Measurements from ENCODE around the gene SETD2. TPM values are rescaled to one million over a fixed set of nuclear protein-coding genes. Genes with fewer than 3 reads are reported as not detected.

The SETD2 gene
- polyA plus RNA-seq, 1 of the 3 experiments (the other 2 are of a cell fraction) = 12.1 TPM

GRCh38 chr3:46994801-46995731 lies 168.8 kb downstream of the SETD2 start:
- Histone ChIP-seq H3K9me2 (no peaks in the 10 kb centered on the region), H3K4me3 (ENCODE audit: low read depth in 2 of 2, low read length in 1 of 2) (no peak overlapping the region), H3K36me3 (replicated peaks in 1 of 2; ENCODE audit: control insufficient read depth in 1 of 2, insufficient read depth in 2 of 2, low read length in 1 of 2) (no peaks in the 10 kb centered on the region), H3K9ac (no peak overlapping the region), H3K4me2 (no peak overlapping the region), H3K79me2 (ENCODE audit: insufficient read depth) (no peaks in the 10 kb centered on the region), H3K9me3 (no peaks in the 10 kb centered on the region), H2AFZ (ENCODE audit: low read depth) (no peak overlapping the region), H3K4me1 (ENCODE audit: control insufficient read depth in 1 of 2, insufficient read depth in 2 of 2, low read depth in 1 of 2, low read length in 1 of 2) (peaks cover 0 to 2% of the 10 kb centered on the region in 2 experiments; a peak in 1 of 4 replicates), H3K27me3 (ENCODE audit: insufficient read depth) (no peaks in the 10 kb centered on the region), H3K27ac (ENCODE audit: low read depth in 2 of 2, low read length in 1 of 2) (no peak overlapping the region), H4K20me1 (ENCODE audit: insufficient read depth) (no peaks in the 10 kb centered on the region), H3F3A (replicated peaks; ENCODE audit: insufficient read depth) (no peaks in the 10 kb centered on the region)
- no peak for TF ChIP-seq ZBTB33 (IDR thresholded peaks at IDR 0.05; ENCODE audit: borderline replicate concordance, low read depth)
- no peak for TF ChIP-seq MEF2A (IDR thresholded peaks at IDR 0.05; ENCODE audit: borderline replicate concordance, low read depth)
- TF ChIP-seq USF1 (IDR thresholded peaks at IDR 0.05; ENCODE audit: borderline replicate concordance, low read depth) = no peak
- no peak for TF ChIP-seq SMC3 (IDR thresholded peaks at IDR 0.05; ENCODE audit: low read depth, low read length)
- TF ChIP-seq PBX3 (IDR thresholded peaks at IDR 0.05) = no peak
- no peak for TF ChIP-seq RXRA (IDR thresholded peaks at IDR 0.05; ENCODE audit: borderline replicate concordance, low read depth)
- TF ChIP-seq FOSL2 (IDR thresholded peaks at IDR 0.05; ENCODE audit: borderline replicate concordance, low read depth) = no peak
- TF ChIP-seq JUND (IDR thresholded peaks at IDR 0.05) = no peak
- TF ChIP-seq NFIC (IDR thresholded peaks at IDR 0.05; ENCODE audit: borderline replicate concordance) = no peak
- CTCF ChIA-PET = interaction anchor here (0.7 to 4.8 kb wide), 5 partner anchors 10 to 149 kb away, joined by 3 to 44 read pairs (median 7); no protein-coding TSS in a partner anchor
- peak; percentile 18 for DNase-seq
- WGBS (ENCODE audit: low lambda C conversion rate) = 96% methylated on average over 7 of the region's 29 CpGs
- POLR2A ChIA-PET = no interaction called here

GRCh38 chr3:46993986-46994385 lies 169.9 kb downstream of the SETD2 start:
- POLR2A ChIA-PET = no interaction called here
- Histone ChIP-seq H3K79me2 (ENCODE audit: insufficient read depth) (no peaks in the 10 kb centered on the region), H4K20me1 (ENCODE audit: insufficient read depth) (no peaks in the 10 kb centered on the region), H3K9ac (no peak overlapping the region), H3F3A (replicated peaks; ENCODE audit: insufficient read depth) (no peaks in the 10 kb centered on the region), H3K9me3 (no peaks in the 10 kb centered on the region), H3K27ac (ENCODE audit: low read depth in 2 of 2, low read length in 1 of 2) (no peak overlapping the region), H3K36me3 (replicated peaks in 1 of 2; ENCODE audit: control insufficient read depth in 1 of 2, insufficient read depth in 2 of 2, low read length in 1 of 2) (peaks cover 0 to 1% of the 10 kb centered on the region in 2 experiments), H2AFZ (ENCODE audit: low read depth) (no peak overlapping the region), H3K4me2 (no peak overlapping the region), H3K27me3 (ENCODE audit: insufficient read depth) (no peaks in the 10 kb centered on the region), H3K4me3 (ENCODE audit: low read depth in 2 of 2, low read length in 1 of 2) (no peak overlapping the region), H3K4me1 (ENCODE audit: control insufficient read depth in 1 of 2, insufficient read depth in 2 of 2, low read depth in 1 of 2, low read length in 1 of 2) (peaks cover 0 to 2% of the 10 kb centered on the region in 2 experiments; a peak in 1 of 4 replicates), H3K9me2 (no peaks in the 10 kb centered on the region)
- CTCF ChIA-PET = interaction anchor here (1.1 to 3.4 kb wide), 2 partner anchors 13 to 70 kb away, joined by 3 to 21 read pairs; no protein-coding TSS in a partner anchor
- no peak for DNase-seq
- 100% methylated on average over 1 of the region's 7 CpGs for WGBS (ENCODE audit: low lambda C conversion rate)
- TF ChIP-seq MXI1 (IDR thresholded peaks at IDR 0.05; ENCODE audit: low read depth, low read length) = no peak
- TF ChIP-seq EZH2phosphoT487 (IDR thresholded peaks at IDR 0.05; ENCODE audit: borderline replicate concordance, low read depth) = no peak
- TF ChIP-seq FOXM1 (IDR thresholded peaks at IDR 0.05; ENCODE audit: low read depth) = no peak
- TF ChIP-seq CHD2 (IDR thresholded peaks at IDR 0.05; ENCODE audit: low read length, partially characterized antibody) = no peak
- no peak for TF ChIP-seq JUND (IDR thresholded peaks at IDR 0.05)
- TF ChIP-seq SIN3A (IDR thresholded peaks at IDR 0.05; ENCODE audit: borderline replicate concordance, low read depth, low read length) = no peak
- TF ChIP-seq MEF2A (IDR thresholded peaks at IDR 0.05; ENCODE audit: borderline replicate concordance, low read depth) = no peak
- TF ChIP-seq FOXJ3 (CRISPR knock-in tag; IDR thresholded peaks at IDR 0.05) = no peak
- TF ChIP-seq TEAD4 (IDR thresholded peaks at IDR 0.05; ENCODE audit: borderline replicate concordance, insufficient read depth) = no peak
- TF ChIP-seq MAX (IDR thresholded peaks at IDR 0.05; ENCODE audit: low read depth) = no peak
- no peak for TF ChIP-seq ZBTB33 (IDR thresholded peaks at IDR 0.05; ENCODE audit: borderline replicate concordance, low read depth)
- TF ChIP-seq FOSL2 (IDR thresholded peaks at IDR 0.05; ENCODE audit: borderline replicate concordance, low read depth) = no peak
- no peak for TF ChIP-seq ELF1 (IDR thresholded peaks at IDR 0.05)
- no peak for TF ChIP-seq GABPA (IDR thresholded peaks at IDR 0.05; ENCODE audit: low read depth)
- no peak for TF ChIP-seq TAF1 (IDR thresholded peaks at IDR 0.05; ENCODE audit: borderline replicate concordance, low read depth, low read length)
